HEK293 (cell line): ENCODE measurements around the gene DNMT1.
A peak's percentile ranks its signal among the peaks of the same experiment; 100 is the strongest.

ENCODE experiments used
- HOXD13 ChIP-seq: sonication (generic); formaldehyde crosslinking; IDR thresholded peaks from 2 replicates; pipeline ENCODE4 v1.8.0; 2022; ENCODE audit warnings: missing genetic modification reagents, borderline replicate concordance
- KLF10 ChIP-seq: fragments of 450-650 bp; IDR thresholded peaks from 2 replicates; pipeline ENCODE4 v1.5.1; 2018; ENCODE audit warnings: missing biosample characterization, mild to moderate bottlenecking, missing genetic modification characterization
- OSR2 ChIP-seq: fragments of 450-650 bp; formaldehyde crosslinking; IDR thresholded peaks from 2 replicates; pipeline ENCODE4 v1.5.1; 2016; ENCODE audit warnings: missing biosample characterization, missing genetic modification characterization
- SCRT2 ChIP-seq: fragments of 450-650 bp; formaldehyde crosslinking; IDR thresholded peaks from 2 replicates; pipeline ENCODE4 v1.5.1; 2016; ENCODE audit warnings: missing biosample characterization, missing genetic modification characterization
- ZBTB48 ChIP-seq: fragments of 450-650 bp; formaldehyde crosslinking; IDR thresholded peaks from 2 replicates; pipeline ENCODE4 v1.5.1; 2016; ENCODE audit warnings: missing biosample characterization, missing genetic modification characterization
- ZBTB49 ChIP-seq: fragments of 450-650 bp; formaldehyde crosslinking; IDR thresholded peaks from 2 replicates; pipeline ENCODE4 v1.5.1; 2016; ENCODE audit warnings: missing biosample characterization, missing genetic modification characterization, low read depth
- ZFP37 ChIP-seq: fragments of 450-650 bp; formaldehyde crosslinking; IDR thresholded peaks from 2 replicates; pipeline ENCODE4 v1.5.1; 2016; ENCODE audit warnings: missing biosample characterization, missing genetic modification characterization
- ZFP69B ChIP-seq: fragments of 450-650 bp; formaldehyde crosslinking; IDR thresholded peaks from 2 replicates; pipeline ENCODE4 v1.5.1; 2016; ENCODE audit warnings: missing biosample characterization, missing genetic modification characterization
- ZNF174 ChIP-seq: fragments of 450-650 bp; formaldehyde crosslinking; IDR thresholded peaks from 2 replicates; pipeline ENCODE4 v1.5.0; 2017; ENCODE audit warnings: missing biosample characterization, mild to moderate bottlenecking, missing genetic modification characterization
- ZNF19 ChIP-seq: fragments of 450-650 bp; formaldehyde crosslinking; IDR thresholded peaks from 2 replicates; pipeline ENCODE4; 2016; ENCODE audit warnings: missing biosample characterization, missing genetic modification characterization, low read depth
- ZNF202 ChIP-seq: fragments of 450-650 bp; formaldehyde crosslinking; IDR thresholded peaks from 2 replicates; pipeline ENCODE4 v1.5.1; 2016; ENCODE audit warnings: missing biosample characterization, missing genetic modification characterization, borderline replicate concordance
- ZNF239 ChIP-seq: fragments of 450-650 bp; formaldehyde crosslinking; IDR thresholded peaks from 2 replicates; pipeline ENCODE4 v1.5.1; 2016; ENCODE audit warnings: missing biosample characterization, missing genetic modification characterization
- ZNF266 ChIP-seq: fragments of 450-650 bp; formaldehyde crosslinking; IDR thresholded peaks from 2 replicates; pipeline ENCODE4 v1.5.1; 2016; ENCODE audit warnings: missing biosample characterization, missing genetic modification characterization, low read depth
- ZNF391 ChIP-seq: fragments of 450-650 bp; formaldehyde crosslinking; IDR thresholded peaks from 2 replicates; pipeline ENCODE4 v1.5.1; 2016; ENCODE audit warnings: low read depth, missing biosample characterization, missing genetic modification characterization, borderline replicate concordance
- ZNF423 ChIP-seq: fragments of 450-650 bp; formaldehyde crosslinking; IDR thresholded peaks from 2 replicates; pipeline ENCODE4 v1.5.1; 2016; ENCODE audit warnings: missing biosample characterization, missing genetic modification characterization
- ZNF426 ChIP-seq: fragments of 450-650 bp; formaldehyde crosslinking; IDR thresholded peaks from 2 replicates; pipeline ENCODE4 v1.5.1; 2017; ENCODE audit warnings: missing biosample characterization, missing genetic modification characterization, mild to moderate bottlenecking, inconsistent platforms, moderate library complexity
- ZNF513 ChIP-seq: fragments of 450-650 bp; IDR thresholded peaks from 2 replicates; pipeline ENCODE4 v1.5.1; 2018; ENCODE audit warnings: missing biosample characterization, missing genetic modification characterization
- ZNF561 ChIP-seq: fragments of 450-650 bp; IDR thresholded peaks from 2 replicates; pipeline ENCODE4 v1.5.1; 2018; ENCODE audit warnings: missing biosample characterization, missing genetic modification characterization, borderline replicate concordance
- ZNF580 ChIP-seq: fragments of 450-650 bp; formaldehyde crosslinking; IDR thresholded peaks from 2 replicates; pipeline ENCODE4 v1.5.1; 2016; ENCODE audit warnings: missing biosample characterization, missing genetic modification characterization
- ZNF585B ChIP-seq: fragments of 450-650 bp; formaldehyde crosslinking; IDR thresholded peaks from 2 replicates; pipeline ENCODE4 v1.5.1; 2016; ENCODE audit warnings: missing biosample characterization, missing genetic modification characterization
- ZNF610 ChIP-seq: fragments of 450-650 bp; formaldehyde crosslinking; IDR thresholded peaks from 2 replicates; pipeline ENCODE4 v1.5.1; 2016; ENCODE audit warnings: missing biosample characterization, missing genetic modification characterization, borderline replicate concordance
- ZNF707 ChIP-seq: fragments of 450-650 bp; formaldehyde crosslinking; IDR thresholded peaks from 2 replicates; pipeline ENCODE4 v1.5.1; 2016; ENCODE audit warnings: missing biosample characterization, missing genetic modification characterization
- ZNF776 ChIP-seq: fragments of 450-650 bp; formaldehyde crosslinking; IDR thresholded peaks from 2 replicates; pipeline ENCODE4 v1.5.0; 2017; ENCODE audit warnings: missing biosample characterization, missing genetic modification characterization, borderline replicate concordance
- ZSCAN16 ChIP-seq: fragments of 450-650 bp; formaldehyde crosslinking; IDR thresholded peaks from 2 replicates; pipeline ENCODE4 v1.5.1; 2016; ENCODE audit warnings: missing biosample characterization, missing genetic modification characterization
- TF ChIP-seq, protein P1 (sequence below): fragments of 450-650 bp; formaldehyde crosslinking; IDR thresholded peaks from 2 replicates; pipeline ENCODE4 v1.5.1; 2017; ENCODE audit warnings: missing biosample characterization, missing genetic modification characterization
- TF ChIP-seq, protein P2 (sequence below): fragments of 450-650 bp; formaldehyde crosslinking; IDR thresholded peaks from 2 replicates; pipeline ENCODE4 v1.5.1; 2016; ENCODE audit warnings: missing biosample characterization, missing genetic modification characterization
- TF ChIP-seq, protein P3 (sequence below): fragments of 450-650 bp; formaldehyde crosslinking; IDR thresholded peaks from 2 replicates; pipeline ENCODE4; 2016; ENCODE audit warnings: missing biosample characterization, missing genetic modification characterization
- TF ChIP-seq, protein P4 (sequence below): fragments of 450-650 bp; formaldehyde crosslinking; IDR thresholded peaks from 2 replicates; pipeline ENCODE4 v1.5.1; 2016; ENCODE audit warnings: missing biosample characterization, missing genetic modification characterization

The DNMT1 gene

DNA sequence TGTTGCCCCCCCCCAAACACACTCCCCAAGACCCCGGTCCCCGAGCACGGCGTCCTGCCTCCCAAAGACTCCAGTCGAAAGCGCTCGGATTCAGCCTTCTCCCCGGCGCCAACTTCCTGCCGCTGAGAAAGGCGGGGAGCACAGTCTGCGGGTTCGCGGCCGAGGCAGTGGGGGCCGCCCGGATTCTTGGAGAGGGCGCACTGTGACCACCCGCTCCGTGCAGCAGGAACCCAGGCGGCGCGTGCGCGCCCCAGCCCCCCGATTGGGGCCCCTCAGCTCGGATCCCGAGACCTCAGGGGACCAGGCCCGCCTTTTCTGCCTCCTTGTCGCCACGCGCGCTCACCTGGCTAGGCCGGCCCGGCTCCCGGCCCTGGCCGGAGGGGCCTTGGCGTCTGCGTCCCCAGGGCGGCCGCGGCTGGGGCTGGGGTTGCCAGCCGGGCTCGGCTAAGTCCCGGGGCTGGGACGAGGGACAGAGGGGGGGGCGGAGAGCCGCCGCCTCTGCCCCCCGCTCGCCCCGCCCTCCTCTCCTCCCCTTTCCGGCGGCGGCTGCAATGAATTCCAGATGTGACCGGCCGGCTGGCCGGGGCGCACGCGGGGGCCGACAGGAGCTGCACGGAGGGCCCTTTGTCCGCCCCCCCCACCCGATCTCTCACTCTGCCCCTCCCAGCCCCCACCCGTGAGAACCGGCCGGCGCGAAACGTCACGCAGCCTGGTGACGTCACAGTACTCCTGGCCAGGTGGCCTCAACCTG, 36.3 kb upstream of the DNMT1 start, which contains the start of gene S1PR2 (continued):
- TF ChIP-seq ZBTB49 (tag by site-specific recombination): no peak
- TF ChIP-seq ZNF580 (tag by site-specific recombination): no peak
- TF ChIP-seq ZNF19 (tag by site-specific recombination): no peak
- no peak for TF ChIP-seq KLF10 (tag by site-specific recombination)
- TF ChIP-seq, protein P1, sequence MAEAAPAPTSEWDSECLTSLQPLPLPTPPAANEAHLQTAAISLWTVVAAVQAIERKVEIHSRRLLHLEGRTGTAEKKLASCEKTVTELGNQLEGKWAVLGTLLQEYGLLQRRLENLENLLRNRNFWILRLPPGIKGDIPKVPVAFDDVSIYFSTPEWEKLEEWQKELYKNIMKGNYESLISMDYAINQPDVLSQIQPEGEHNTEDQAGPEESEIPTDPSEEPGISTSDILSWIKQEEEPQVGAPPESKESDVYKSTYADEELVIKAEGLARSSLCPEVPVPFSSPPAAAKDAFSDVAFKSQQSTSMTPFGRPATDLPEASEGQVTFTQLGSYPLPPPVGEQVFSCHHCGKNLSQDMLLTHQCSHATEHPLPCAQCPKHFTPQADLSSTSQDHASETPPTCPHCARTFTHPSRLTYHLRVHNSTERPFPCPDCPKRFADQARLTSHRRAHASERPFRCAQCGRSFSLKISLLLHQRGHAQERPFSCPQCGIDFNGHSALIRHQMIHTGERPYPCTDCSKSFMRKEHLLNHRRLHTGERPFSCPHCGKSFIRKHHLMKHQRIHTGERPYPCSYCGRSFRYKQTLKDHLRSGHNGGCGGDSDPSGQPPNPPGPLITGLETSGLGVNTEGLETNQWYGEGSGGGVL (tag by site-specific recombination): peak; percentile 41; the same call in 1 of the 2 replicates
- TF ChIP-seq ZNF561 (tag by site-specific recombination): 0 out of 2 replicates have a peak, but pooled peaks have one; percentile 51
- TF ChIP-seq ZNF202 (tag by site-specific recombination): no peak
- TF ChIP-seq ZNF174 (tag by site-specific recombination): no peak
- TF ChIP-seq, protein P2, sequence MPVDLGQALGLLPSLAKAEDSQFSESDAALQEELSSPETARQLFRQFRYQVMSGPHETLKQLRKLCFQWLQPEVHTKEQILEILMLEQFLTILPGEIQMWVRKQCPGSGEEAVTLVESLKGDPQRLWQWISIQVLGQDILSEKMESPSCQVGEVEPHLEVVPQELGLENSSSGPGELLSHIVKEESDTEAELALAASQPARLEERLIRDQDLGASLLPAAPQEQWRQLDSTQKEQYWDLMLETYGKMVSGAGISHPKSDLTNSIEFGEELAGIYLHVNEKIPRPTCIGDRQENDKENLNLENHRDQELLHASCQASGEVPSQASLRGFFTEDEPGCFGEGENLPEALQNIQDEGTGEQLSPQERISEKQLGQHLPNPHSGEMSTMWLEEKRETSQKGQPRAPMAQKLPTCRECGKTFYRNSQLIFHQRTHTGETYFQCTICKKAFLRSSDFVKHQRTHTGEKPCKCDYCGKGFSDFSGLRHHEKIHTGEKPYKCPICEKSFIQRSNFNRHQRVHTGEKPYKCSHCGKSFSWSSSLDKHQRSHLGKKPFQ: no peak
- no peak for TF ChIP-seq ZNF610 (tag by site-specific recombination)
- no peak for TF ChIP-seq ZNF776
- no peak for TF ChIP-seq ZNF426 (tag by site-specific recombination)
- no peak; the same call in 1 of the 2 replicates for TF ChIP-seq ZNF513 (tag by site-specific recombination)
- no peak for TF ChIP-seq ZFP69B (tag by site-specific recombination)
- no peak for TF ChIP-seq HOXD13 (CRISPR knock-in tag)
- no peak for TF ChIP-seq ZNF707 (tag by site-specific recombination)
- TF ChIP-seq ZNF585B (tag by site-specific recombination): no peak
- TF ChIP-seq ZNF239 (tag by site-specific recombination): no peak
- TF ChIP-seq, protein P3, sequence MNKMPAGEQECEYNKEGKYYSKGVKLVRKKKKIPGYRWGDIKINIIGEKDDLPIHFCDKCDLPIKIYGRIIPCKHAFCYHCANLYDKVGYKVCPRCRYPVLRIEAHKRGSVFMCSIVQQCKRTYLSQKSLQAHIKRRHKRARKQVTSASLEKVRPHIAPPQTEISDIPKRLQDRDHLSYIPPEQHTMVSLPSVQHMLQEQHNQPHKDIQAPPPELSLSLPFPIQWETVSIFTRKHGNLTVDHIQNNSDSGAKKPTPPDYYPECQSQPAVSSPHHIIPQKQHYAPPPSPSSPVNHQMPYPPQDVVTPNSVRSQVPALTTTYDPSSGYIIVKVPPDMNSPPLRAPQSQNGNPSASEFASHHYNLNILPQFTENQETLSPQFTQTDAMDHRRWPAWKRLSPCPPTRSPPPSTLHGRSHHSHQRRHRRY (tag by site-specific recombination): no peak
- TF ChIP-seq, protein P4, sequence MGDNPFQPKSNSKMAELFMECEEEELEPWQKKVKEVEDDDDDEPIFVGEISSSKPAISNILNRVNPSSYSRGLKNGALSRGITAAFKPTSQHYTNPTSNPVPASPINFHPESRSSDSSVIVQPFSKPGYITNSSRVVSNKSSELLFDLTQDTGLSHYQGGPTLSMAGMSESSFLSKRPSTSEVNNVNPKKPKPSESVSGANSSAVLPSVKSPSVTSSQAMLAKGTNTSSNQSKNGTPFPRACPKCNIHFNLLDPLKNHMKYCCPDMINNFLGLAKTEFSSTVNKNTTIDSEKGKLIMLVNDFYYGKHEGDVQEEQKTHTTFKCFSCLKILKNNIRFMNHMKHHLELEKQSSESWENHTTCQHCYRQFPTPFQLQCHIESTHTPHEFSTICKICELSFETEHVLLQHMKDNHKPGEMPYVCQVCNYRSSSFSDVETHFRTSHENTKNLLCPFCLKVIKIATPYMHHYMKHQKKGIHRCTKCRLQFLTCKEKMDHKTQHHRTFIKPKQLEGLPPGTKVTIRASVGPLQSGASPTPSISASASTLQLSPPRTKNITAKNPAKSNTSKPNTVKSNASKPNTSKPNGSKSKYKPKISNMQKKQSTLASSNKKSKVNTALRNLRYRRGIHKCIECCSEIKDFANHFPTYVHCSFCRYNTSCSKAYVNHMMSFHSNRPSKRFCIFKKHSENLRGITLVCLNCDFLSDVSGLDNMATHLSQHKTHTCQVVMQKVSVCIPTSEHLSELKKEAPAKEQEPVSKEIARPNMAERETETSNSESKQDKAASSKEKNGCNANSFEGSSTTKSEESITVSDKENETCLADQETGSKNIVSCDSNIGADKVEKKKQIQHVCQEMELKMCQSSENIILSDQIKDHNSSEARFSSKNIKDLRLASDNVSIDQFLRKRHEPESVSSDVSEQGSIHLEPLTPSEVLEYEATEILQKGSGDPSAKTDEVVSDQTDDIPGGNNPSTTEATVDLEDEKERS: no peak
- no peak for TF ChIP-seq ZNF266 (tag by site-specific recombination)
- no peak for TF ChIP-seq ZNF423 (tag by site-specific recombination)
- TF ChIP-seq ZSCAN16 (tag by site-specific recombination): no peak
- no peak for TF ChIP-seq ZFP37 (tag by site-specific recombination)
- 0 out of 2 replicates have a peak, but pooled peaks have one; percentile 37 for TF ChIP-seq ZBTB48 (tag by site-specific recombination)
- no peak for TF ChIP-seq ZNF391 (tag by site-specific recombination)
- TF ChIP-seq SCRT2 (tag by site-specific recombination): no peak
- no peak for TF ChIP-seq OSR2 (tag by site-specific recombination)
